Glomerular endothelial cell (primary cell): ENCODE data around the gene ODAD2. TPM values are rescaled to one million over a fixed set of nuclear protein-coding genes. Genes with fewer than 3 reads are reported as not detected.

Experiments
- DNase-seq: peaks from one replicate; pipeline ENCODE4 v3.0.0-alpha.2; 2011; ENCODE audit warnings: low read depth, low spot score; ENCODE audit errors: extremely low read depth
- total RNA-seq: library from RNA; depleted of rRNA; stranded (reverse); fragments of >200 nt; gene quantifications from 2 replicates; pipeline ENCODE4 v1.2.3, GENCODE V29; 2015

The ODAD2 gene
- total RNA-seq, 1 donor from 2014 or later: 0.70 TPM

DNA sequence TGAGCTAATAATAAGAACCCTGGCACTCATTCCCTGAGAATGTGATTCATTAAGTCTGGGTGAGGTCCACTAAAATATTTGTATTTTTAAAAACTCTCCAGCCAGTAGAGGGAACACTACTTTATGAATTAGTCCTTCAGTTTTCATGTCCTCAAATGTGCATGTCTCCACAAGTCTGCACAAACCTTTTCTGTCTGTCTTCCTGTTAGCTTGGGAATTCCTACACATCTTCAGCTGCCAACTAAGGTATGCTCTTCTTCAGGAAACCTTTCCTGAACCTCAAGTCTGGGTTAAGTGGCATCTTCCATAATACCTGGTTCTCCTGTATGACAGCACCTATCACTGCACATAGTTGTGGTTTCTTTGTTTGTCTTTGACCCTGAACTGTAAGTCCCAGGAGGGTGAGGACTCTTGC is 133.7 kb downstream of the ODAD2 start:
- no peak for DNase-seq

DNA sequence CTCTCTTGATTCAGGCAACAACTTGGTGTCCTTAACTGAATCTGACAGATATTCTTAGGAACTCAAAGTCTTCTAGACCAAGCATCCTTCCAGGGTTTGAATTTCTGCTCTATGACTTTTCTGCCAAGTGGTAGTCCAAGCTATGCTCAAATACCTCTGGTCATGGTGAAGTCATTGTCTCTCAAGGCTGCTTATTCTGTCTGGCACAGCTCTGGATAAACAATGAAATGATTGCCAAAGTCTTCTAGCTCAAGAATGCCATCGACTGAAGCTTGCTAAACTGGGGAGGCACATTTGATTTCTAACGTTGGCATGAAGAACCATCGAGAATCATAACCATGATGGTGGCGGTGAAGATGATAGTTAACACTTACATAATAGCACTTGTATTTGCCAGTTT is 137.1 kb downstream of the ODAD2 start:
- DNase-seq: no peak

DNA sequence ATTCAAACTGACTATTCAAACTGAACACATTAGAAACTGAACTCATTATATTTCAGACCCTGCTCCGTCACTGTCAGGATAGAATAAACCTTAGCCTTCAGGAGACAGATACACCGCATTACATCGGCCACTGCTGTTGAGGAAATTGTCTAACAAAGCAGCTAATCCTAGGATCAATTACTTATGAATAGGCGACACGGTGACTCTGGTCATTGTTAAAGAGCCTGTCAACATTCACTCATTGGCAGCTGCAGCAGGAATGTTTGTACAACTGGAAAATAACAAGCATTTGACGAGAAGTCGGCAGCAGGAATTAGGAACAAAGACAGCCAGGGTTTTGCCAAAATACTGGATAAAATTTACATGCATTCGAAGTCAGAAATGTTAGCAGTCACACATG is 141.3 kb downstream of the ODAD2 start:
- no peak for DNase-seq

DNA sequence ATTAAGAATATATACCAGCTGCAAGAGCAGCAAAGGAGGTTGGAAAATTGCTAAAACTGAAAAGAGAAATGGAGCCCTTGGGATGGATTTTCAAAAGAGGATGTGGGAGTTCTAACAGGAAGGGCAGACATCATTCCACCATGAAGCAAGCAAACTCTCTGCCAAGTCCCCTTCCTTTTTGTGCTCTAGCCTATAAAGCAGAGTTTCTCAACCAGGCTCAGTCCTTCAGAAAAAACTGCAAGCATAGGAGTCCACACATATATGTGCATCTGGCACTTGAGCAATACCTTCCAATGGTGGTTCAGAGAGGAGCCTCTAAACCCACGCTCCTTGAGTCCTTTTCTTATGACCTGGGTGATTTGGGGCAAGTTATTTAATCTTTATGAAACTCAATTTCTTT is 154.7 kb downstream of the ODAD2 start:
- DNase-seq: no peak

DNA sequence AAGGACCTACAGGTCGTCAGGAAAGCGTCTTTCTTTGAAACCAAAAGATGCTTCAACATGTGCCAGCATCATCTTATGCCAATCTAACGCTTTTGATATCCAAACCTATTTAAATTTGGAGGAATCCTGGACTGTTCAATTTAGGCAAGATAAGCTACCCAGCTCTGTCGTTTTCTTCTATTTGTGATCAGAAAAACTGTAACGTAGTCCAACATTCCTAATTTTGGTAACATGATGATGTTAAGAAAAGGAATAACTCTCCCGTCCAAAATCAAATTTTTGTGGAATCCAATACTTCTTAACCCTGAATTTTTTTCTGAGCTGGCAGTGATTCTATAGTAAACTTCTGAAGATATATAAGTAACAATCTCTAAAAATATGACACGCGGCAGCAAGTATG is 160.0 kb downstream of the ODAD2 start:
- DNase-seq: no peak

DNA sequence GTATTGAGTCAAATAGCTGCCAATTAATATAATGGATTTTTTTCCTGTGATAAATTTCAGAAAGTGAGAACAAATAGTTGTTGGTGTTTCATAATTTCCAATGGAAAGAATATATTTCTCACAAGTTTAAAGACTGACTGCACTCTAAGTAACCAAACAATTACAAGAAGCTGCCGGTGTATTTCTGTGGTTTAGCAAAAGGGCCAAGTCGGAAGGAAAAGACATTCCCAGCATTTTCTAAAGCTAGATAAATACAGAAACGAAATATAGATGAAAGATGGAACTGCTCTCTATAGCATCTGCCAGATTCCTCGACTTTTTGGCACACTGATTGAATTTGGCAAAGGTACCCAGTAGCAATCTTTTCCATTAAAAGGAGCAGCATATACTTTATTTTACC is 160.5 kb downstream of the ODAD2 start:
- no peak for DNase-seq

DNA sequence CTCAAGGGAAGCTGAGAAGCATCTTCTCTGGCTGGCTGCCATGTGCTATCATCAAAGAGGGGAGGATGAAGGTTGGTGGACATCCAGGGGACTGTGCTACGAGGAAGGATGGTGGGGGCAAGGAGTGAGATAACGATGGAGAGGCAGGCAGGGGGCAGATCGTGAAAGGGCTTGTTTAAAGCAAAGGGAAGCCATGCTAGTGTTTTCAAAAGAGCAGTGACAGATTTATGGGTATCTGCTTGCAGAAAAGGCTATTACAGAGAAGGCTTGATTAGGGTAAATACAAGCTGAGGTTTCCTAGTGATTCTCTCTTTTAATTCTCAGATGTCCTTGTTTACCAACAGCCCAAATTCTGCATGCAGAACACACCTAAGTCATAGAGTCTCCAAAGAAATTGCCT is 164.4 kb downstream of the ODAD2 start:
- no peak for DNase-seq

DNA sequence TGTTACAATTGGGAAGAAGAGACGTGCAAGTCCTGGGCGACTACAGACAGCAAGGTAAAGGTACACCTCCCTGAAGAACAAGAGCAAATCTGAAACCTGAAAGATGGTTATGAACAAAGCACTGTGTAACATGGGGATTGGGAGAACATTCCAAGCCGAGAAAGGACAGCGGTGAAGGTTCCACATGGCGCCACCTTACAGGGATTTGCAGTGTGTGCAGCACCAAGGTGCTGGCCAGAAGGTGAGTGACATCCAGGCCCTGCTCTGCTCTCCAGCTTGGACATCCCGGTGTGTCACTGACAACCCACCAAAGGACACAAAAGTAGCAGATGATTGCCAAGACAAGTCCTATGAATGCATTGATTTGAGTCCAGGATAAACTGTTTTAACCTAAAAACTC is 165.1 kb downstream of the ODAD2 start:
- no peak for DNase-seq

DNA sequence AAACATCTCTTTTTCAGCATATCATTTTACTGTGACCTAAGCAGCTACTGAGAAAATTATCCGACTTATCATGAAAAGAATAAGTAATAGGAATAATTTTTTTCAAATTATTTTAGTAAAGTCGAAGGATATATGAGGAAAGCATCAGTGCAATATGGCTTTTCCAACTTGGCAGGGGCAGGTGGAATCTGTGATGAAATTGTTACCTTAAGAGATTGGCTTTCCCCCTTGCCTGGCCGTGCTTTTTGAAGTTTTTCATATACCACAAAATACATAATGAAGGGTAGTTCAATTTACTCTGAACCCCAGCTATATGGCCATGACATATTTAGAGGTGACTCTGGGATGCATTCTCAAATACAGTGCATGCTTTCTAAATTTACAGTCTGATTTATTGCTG is 166.1 kb downstream of the ODAD2 start:
- no peak for DNase-seq

DNA sequence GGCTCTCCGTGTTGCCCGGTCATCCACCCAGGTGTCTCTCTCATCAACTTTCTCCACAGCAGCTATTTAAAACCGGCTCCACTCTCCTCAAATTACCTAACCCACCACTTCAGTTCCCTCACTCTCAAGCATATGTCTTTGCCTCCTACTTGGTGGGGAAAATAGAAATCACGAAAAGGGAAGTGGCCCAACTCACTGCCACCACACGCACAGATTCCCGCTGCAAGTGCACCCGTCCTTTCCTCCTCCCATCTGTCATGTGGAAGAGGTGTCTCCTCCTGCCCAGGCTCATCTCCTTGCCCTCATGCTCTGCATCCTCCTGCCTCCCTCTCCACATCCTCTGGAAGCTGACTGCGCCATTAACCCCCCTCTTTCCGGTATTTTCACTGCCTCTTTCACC is 172.5 kb downstream of the ODAD2 start:
- DNase-seq: no peak

DNA sequence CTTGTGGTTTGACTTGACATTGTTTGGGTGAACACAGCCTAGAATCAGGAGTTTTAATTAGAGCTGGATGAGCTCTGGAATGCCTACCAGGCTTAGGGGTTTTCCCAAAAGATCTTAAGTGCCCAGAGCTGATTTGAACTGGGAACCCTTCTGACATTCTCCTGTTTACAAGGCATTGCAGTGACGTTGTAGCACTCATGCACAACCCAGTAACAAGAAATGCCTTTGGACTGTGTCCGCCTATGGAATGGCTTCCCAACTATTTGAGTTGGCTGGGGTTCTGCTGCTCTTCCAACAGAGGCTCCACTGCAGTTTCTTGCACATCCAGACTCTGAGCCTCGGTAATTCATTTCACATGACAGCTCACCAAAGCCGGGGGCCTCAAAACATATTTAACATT is 176.6 kb downstream of the ODAD2 start:
- no peak for DNase-seq

DNA sequence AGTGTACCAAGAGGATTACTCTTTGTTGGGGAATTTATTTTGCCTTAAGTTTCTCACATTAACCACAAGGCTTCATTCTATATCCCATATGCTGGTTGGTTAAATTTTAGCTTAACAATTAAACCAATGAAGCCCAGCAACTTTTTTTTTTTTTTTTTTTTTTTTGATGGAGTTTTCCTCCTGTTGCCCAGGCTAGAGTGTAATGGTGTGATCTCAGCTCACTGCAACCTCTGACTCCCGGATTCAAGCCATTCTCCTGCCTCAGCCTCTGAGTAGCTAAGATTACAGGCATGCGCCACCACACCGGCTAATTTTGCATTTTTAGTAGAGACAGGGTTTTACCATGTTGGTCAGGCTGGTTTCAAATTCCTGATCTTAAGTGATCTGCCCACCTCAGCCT is 178.2 kb downstream of the ODAD2 start:
- DNase-seq: no peak

DNA sequence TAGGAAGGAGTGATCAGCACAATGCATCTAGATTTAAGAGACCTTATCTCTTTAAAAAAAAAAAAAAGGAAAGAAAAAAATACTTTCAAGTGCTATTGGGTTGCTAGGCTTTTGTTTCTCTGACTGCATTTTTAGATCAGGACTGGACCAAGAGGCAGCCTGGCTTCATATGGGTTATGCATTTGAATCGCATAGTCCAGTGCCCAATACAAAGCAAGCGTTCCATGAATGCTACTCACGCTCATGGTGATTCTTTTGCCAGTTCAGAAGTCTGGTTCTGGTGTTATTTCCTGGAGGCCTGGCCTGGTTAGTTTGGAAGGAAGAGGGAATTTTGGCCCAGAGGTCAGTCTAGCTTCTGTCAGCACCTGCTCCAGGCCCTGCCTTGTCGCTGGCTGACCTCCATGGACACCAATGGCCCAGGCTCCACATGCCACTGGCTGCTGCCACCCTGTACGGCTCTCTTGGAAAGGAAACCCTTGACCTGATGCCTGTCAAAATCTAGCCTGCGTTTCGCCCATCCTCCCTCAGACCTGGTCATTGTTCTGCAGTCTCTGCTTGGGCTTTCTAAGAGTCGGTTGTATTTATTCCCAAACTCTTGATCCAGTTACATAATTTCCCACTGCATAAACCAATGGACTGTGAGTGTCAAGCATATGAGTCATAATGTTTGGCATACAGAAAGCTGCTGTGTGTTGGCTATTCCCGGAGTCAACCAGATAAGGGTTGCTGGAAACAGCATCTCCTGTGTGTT is 178.9 kb downstream of the ODAD2 start:
- no peak for DNase-seq

DNA sequence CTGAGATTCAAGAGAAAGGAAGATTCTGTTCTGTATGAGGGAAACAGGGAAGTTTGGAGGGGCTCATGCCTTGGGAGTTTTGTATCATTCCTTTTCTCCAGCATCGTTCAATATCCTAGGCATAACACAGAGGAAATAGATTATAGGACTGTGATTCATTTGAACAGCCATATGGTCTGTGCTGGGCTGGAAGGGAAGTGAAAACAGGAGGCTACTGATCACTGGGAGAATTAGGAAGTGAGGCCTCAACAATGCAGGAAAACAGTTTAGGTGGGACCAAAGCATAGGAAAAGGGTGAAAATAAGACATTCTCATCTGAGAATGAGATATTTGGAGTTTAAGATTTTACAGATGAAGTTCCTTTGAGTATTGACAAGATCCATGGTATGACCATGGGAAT is 182.6 kb downstream of the ODAD2 start:
- DNase-seq: no peak

DNA sequence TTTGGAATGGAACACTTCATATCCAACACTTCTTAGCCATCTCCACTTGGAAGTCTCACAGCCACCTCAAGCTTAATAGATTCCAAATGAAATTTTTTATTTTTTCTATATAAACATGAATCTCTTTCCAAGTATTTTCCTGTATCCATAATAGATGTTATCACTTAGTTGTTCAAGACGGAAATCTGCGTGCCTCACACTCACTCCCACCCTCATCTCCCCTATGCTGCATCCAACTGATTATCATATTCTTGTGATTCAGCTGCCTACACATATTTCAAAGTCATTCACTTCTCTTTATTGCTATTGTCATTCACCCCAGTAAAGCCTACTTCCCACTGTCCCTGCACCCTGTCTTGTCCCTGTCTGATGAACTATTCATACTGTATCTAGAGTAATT is 183.0 kb downstream of the ODAD2 start:
- DNase-seq: no peak

DNA sequence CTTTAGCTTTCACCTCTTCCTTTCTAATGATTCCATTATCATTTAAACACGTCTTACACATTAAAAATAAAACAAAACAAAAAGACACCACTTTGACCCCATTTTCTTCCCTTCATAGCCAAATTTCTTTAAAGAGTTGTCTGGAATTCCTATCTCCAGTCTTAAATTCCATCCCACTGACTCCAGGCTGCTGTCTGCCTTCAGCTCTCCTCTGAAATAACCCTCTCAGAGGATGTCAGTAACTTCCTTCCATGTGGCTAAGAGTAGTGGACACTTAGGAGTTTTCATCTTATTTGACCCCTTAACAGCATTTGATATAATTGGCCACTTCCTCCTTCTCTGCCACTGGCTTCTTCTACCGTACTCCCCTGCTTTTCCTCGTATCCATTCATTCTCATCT is 183.6 kb downstream of the ODAD2 start:
- DNase-seq: no peak

DNA sequence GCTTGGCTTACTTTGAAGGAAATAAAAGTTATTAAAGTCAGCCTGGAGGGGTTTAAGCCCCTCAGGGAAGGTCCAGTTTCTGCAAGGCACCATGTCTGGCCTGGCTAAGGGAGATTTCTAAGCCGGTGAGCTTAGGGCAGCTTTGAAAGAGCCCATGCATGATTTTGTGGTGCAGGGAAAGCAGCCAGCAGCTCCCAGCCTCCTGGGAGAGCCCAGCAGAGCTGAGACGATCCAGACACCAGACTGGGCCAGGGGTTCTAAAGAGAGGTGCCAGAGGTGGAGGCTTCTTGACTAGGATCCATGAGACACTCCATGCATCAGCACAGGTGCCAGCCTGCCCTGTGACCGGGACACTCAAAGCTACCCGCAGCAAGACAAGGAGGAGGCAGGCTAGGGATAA is 193.7 kb downstream of the ODAD2 start:
- DNase-seq: no peak

DNA sequence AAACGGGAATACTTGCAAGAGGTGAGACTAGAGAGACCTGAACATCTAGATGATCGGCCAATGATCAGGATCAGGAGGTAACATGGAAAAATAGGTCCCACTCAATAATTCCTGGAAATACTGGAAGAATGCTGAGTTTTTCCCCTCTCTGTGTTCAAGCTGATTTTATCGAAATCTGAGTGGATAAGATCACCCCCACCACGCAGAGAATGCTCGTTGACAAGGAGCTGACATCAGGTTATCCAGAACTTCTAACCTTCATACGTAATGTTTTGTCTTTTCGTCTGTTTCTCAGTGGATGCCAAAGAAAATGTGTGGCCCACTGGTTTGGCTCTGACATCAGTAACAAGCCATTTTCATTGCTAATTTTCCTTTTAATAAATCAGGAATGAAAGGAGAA is 194.7 kb downstream of the ODAD2 start:
- DNase-seq: no peak

DNA sequence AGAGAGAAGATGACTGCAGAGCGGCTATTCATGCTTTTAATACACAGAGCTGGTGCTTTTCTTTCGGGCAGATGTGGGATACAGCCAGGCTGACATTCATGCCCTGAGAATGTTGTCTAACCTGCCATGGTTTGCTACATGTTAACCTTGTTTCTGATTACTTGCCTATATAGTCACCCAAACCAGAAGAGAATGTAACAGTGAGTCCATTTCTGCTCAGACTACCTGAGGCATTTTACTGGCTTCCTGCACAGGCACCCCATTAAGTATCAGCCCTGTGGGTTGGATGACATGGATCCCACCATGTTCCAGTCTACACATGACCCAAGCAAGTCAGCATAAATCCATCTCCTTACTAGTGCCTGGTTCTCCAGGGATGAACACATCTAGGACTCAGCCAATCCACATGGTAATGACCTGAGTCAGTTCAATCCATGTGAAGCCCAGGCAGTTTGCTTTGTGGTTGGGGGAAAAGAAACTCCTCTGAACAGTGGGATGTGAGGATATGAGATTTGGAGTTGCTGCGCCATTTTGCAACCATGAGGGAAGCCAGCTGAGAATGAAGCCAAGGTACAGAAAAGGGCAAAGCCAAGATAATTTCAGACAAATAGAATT is 197.6 kb downstream of the ODAD2 start:
- no peak for DNase-seq

DNA sequence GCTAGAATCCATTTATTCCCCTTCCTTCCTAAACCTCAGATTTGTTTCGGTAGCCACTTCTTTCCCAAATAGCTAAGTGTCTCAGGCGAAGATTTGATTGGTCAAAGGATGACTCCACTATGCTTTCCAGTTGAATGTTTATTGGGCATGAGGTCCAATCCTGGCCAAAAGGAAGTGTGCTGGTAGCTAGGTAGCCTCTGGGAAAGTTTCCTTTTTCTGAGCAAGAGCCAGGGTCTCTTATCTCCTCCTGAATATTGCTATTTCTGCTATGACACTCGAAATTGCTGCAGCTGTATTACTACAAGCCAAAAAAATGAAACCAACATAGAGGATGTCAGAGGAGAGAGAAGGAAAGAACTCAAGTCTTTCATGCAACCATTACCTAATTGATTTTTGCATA is 199.8 kb downstream of the ODAD2 start:
- DNase-seq: no peak

DNA sequence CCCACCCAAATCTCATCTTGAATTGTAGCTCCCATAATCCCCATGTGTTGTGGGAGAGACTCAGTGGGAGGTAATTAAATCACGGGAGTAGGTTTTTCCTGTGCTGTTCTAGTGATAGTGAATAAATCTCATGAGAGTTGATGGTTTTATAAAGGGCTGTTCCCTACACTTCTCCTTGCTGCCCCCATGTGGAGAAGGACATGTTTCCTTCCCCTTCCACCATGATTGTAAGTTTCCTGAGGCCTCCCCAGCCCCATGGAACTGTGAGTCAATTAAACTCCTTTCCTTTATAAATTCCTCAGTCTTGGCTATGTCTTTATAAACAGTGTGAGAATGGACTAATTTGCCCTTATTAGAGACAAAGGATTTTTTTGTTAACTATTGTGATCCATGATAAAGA is 204.7 kb downstream of the ODAD2 start:
- no peak for DNase-seq

DNA sequence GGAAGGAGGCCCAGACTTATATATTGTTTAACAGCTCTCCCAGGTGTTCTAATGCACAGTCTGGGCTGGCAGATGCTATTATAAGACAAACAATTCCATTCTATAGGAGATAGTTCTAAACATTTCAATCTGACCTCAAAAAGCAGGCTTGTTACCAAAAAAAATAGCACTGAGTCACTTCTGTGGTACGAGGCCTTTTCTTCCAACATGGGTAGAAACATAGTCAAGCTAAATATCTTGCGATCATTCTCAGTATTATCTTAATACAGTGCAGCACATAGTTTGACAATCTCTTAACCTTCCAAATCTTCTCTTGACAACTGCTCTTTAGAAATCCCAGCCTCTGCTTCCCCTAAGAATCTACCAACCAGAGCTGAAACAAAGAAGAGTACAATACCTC is 206.7 kb downstream of the ODAD2 start:
- DNase-seq: no peak

DNA sequence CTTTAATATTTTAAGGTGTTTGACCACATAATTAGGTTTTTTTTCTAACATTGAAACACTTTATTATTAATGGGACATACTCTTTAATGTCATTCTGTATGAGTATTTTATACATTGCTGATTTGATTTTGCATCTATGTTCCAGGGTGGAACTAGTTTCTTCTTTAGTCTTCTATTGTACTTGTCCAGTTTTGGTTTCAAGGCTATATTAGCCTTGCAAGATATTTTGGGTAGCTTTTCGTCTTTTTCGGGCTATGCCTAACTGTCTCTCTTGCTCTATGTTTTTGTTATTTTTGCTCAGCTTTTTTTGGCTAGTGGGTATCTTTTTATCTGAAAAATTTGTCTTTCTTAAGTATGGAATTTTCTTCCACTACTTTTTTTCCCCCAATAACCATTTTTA is 214.6 kb downstream of the ODAD2 start:
- no peak for DNase-seq
